Lung (tissue), 12 donors: ENCODE data around the gene RPL14. TPM values are rescaled to one million over a fixed set of nuclear protein-coding genes. Genes with fewer than 3 reads are reported as not detected.

Experiments
- ATAC-seq: fragments of 200-7000 bp; cut with Tn5 transposase; one replicate; pipeline ENCODE4 v1.9.1; 2020; ENCODE audit warnings: moderate number of reproducible peaks; ENCODE audit not compliant: insufficient read depth, low FRiP score
- DNase-seq, 3 donors: peaks; one replicate each; pipeline ENCODE4 v3.0.0-alpha.2; 2013 to 2017
- H3K27ac ChIP-seq, 2 donors: one replicate each; pipeline ENCODE4 v1.5.1; 2013; ENCODE audit warnings: mild to moderate bottlenecking in 2 of 2, moderate library complexity in 2 of 2, control low read depth in 1 of 2, inconsistent platforms in 1 of 2, low read depth in 1 of 2, low read length in 1 of 2
- H3K27me3 ChIP-seq, 3 donors: one replicate each; pipeline ENCODE4 v1.5.1; 2013; ENCODE audit warnings: low read length in 2 of 3; ENCODE audit not compliant: control insufficient read depth in 3 of 3, insufficient read depth in 3 of 3
- H3K36me3 ChIP-seq, 4 donors: one replicate each; pipeline ENCODE4 v1.5.1; 2013; ENCODE audit warnings: low read length in 4 of 4, mild to moderate bottlenecking in 1 of 4, moderate library complexity in 1 of 4; ENCODE audit not compliant: control insufficient read depth in 4 of 4, insufficient read depth in 4 of 4
- H3K4me1 ChIP-seq, 5 donors: one replicate each; pipeline ENCODE4 v1.5.1; 2013; ENCODE audit warnings: low read length in 5 of 5, mild to moderate bottlenecking in 2 of 5, moderate library complexity in 1 of 5; ENCODE audit not compliant: control insufficient read depth in 5 of 5, insufficient read depth in 5 of 5
- H3K4me3 ChIP-seq: one replicate; pipeline ENCODE4 v1.5.1; 2013; ENCODE audit warnings: mild to moderate bottlenecking, control low read depth, moderate library complexity
- H3K9ac ChIP-seq, 2 donors: one replicate each; pipeline ENCODE4 v1.5.1; 2013; ENCODE audit warnings: low read length in 2 of 2, control low read depth in 1 of 2; ENCODE audit not compliant: insufficient read depth in 1 of 2
- H3K9me3 ChIP-seq, 4 donors: one replicate each; pipeline ENCODE4 v1.5.1; 2013; ENCODE audit warnings: low read length in 3 of 4, mild to moderate bottlenecking in 1 of 4, moderate library complexity in 1 of 4; ENCODE audit not compliant: control insufficient read depth in 4 of 4, insufficient read depth in 3 of 4
- CTCF ChIP-seq: IDR thresholded peaks from 2 replicates; pipeline ENCODE4 v1.5.1; 2012; ENCODE audit warnings: mild to moderate bottlenecking; ENCODE audit errors: control extremely low read depth, extremely low read depth
- WGBS, 2 donors: extraction: QIAGEN DNeasy Blood & Tissue Kit; methylation state at CpG; one replicate each; pipeline ENCODE4 v1.1.7; 2013; 5-methylcytosine and 5-hydroxymethylcytosine counted together
- polyA plus RNA-seq, 2 donors: library from polyadenylated mRNA; stranded (reverse); fragments of 200-250 nt; gene quantifications; one replicate each; pipeline ENCODE4 v1.2.1, GENCODE V29; 2013
- total RNA-seq, 2 donors: library from RNA; depleted of rRNA in 1 of 2; stranded (reverse); fragments of >200 nt in 1 of 2; gene quantifications; one replicate each; pipeline ENCODE4 v1.2.1, GENCODE V29; 2014 to 2021
- donor health status: control.
- donor health status: control.
- donor health status: Bipolar disorder and iron deficiency.
- donor health status: healthy.
- donor health status: DM: yes; HTN: yes; CAD: no.

The RPL14 gene
- total and polyA plus RNA-seq, 4 donors: 473 to 2,599 (median 1,226) TPM

GRCh38 chr3:40450438-40450837 is 6.7 kb upstream of the RPL14 start:
- no peak for DNase-seq
- no peak for ATAC-seq
- Histone ChIP-seq H3K9me3 (no peaks in the 10 kb centered on the region), H3K4me3 (no peak overlapping the region), H3K4me1 (peaks cover 0 to 15% (median 4%) of the 10 kb centered on the region in 5 donors), H3K27ac (no peak overlapping the region), H3K36me3 (peaks cover 4 to 7% (median 4%) of the 10 kb centered on the region in 4 donors), H3K9ac (no peak overlapping the region), H3K27me3 (no peaks in the 10 kb centered on the region)
- 83% methylated on average over 2 of the region's 2 CpGs for WGBS, 2 donors
- TF ChIP-seq CTCF: no peak

GRCh38 chr3:40451551-40451950 is 5.6 kb upstream of the RPL14 start:
- ATAC-seq: no peak
- DNase-seq: no peak
- Histone ChIP-seq H3K9ac (no peak overlapping the region), H3K36me3 (peaks cover 0 to 2% (median 0%) of the 10 kb centered on the region in 4 donors), H3K9me3 (no peaks in the 10 kb centered on the region), H3K27me3 (no peaks in the 10 kb centered on the region), H3K4me3 (no peak overlapping the region), H3K4me1 (peaks cover 0 to 15% (median 7%) of the 10 kb centered on the region in 5 donors), H3K27ac (no peak overlapping the region)
- no peak for TF ChIP-seq CTCF

GRCh38 chr3:40452057-40452456 is 5.1 kb upstream of the RPL14 start:
- Histone ChIP-seq H3K27me3 (no peaks in the 10 kb centered on the region), H3K4me3 (no peak overlapping the region), H3K36me3 (no peaks in the 10 kb centered on the region), H3K27ac (no peak overlapping the region), H3K9ac (peak overlapping the region; percentile 93), H3K4me1 (peaks cover 0 to 15% (median 7%) of the 10 kb centered on the region in 5 donors), H3K9me3 (no peaks in the 10 kb centered on the region)
- DNase-seq (no peak), ATAC-seq (no peak)
- WGBS, 2 donors: 88 to 89% methylated on average over 1 of the region's 1 CpG
- TF ChIP-seq CTCF: no peak

- H3K9me3 ChIP-seq: no peaks in the 10 kb centered on the region
- no peak for TF ChIP-seq CTCF
- no peak for ATAC-seq
- H3K36me3 ChIP-seq: peaks cover 0 to 3% (median 0%) of the 10 kb centered on the region in 4 donors
- no peak for DNase-seq
- H3K4me3 ChIP-seq: peak overlapping the region; percentile 45
- 3% methylated on average over 7 of the region's 7 CpGs for WGBS, 2 donors
- H3K27ac ChIP-seq: peak overlapping the region; percentile 79 to 90
- H3K4me1 ChIP-seq: peaks cover 0 to 15% (median 7%) of the 10 kb centered on the region in 5 donors
- peak overlapping the region; percentile 93 for H3K9ac ChIP-seq
- H3K27me3 ChIP-seq: no peaks in the 10 kb centered on the region
These were observed 4.6 kb upstream of the RPL14 start for GRCh38 chr3:40452562-40452875.
